ENCODE data around the gene TMEM232.

TMEM232 gene

GRCh38 chr5:110440058-110440457, 286.4 kb downstream of the TMEM232 start:
- no peaks in the 10 kb centered on the region for H3K27me3 ChIP-seq (ENCODE audit: control insufficient read depth, low read length)
- no peak overlapping the region for H3K4me3 ChIP-seq (ENCODE audit: low read length)
- no peak overlapping the region for H3K4me2 ChIP-seq (ENCODE audit: low read length)
- no peaks in the 10 kb centered on the region for H3K36me3 ChIP-seq (ENCODE audit: control insufficient read depth, low read length)
- no peaks in the 10 kb centered on the region for H3F3A ChIP-seq (ENCODE audit: control insufficient read depth, insufficient read depth)
- no peaks in the 10 kb centered on the region for H4K20me1 ChIP-seq (ENCODE audit: control insufficient read depth, insufficient read depth, low read depth, low read length)
- no peak overlapping the region for H3K27ac ChIP-seq (ENCODE audit: low read depth, low read length)
- no peaks in the 10 kb centered on the region for H3K4me1 ChIP-seq (ENCODE audit: control insufficient read depth, low read length)
- TF ChIP-seq EZH2phosphoT487 (IDR thresholded peaks at IDR 0.05; ENCODE audit: borderline replicate concordance, low read length): no peak
- no peak for TF ChIP-seq CTCF (IDR thresholded peaks at IDR 0.05; ENCODE audit: low read depth, low read length, poor library complexity, severe bottlenecking)
- H3K9me2 ChIP-seq (replicated peaks; ENCODE audit: control insufficient read depth, low read length): no peaks in the 10 kb centered on the region
- no peaks in the 10 kb centered on the region for H3K9me3 ChIP-seq (ENCODE audit: control insufficient read depth, insufficient read depth, low read length)
- no peaks in the 10 kb centered on the region for H3K79me2 ChIP-seq (ENCODE audit: control insufficient read depth, low read length)

GRCh38 chr5:110439296-110439695, 287.2 kb downstream of the TMEM232 start:
- Histone ChIP-seq H3K4me2 (ENCODE audit: low read length) (no peak overlapping the region), H3K79me2 (ENCODE audit: control insufficient read depth, low read length) (no peaks in the 10 kb centered on the region), H3F3A (ENCODE audit: control insufficient read depth, insufficient read depth) (no peaks in the 10 kb centered on the region), H3K4me3 (ENCODE audit: low read length) (no peak overlapping the region), H3K9me2 (replicated peaks; ENCODE audit: control insufficient read depth, low read length) (no peaks in the 10 kb centered on the region), H3K4me1 (ENCODE audit: control insufficient read depth, low read length) (no peaks in the 10 kb centered on the region), H3K27ac (ENCODE audit: low read depth, low read length) (no peak overlapping the region), H3K9me3 (ENCODE audit: control insufficient read depth, insufficient read depth, low read length) (no peaks in the 10 kb centered on the region), H4K20me1 (ENCODE audit: control insufficient read depth, insufficient read depth, low read depth, low read length) (no peaks in the 10 kb centered on the region), H3K36me3 (ENCODE audit: control insufficient read depth, low read length) (no peaks in the 10 kb centered on the region), H3K27me3 (ENCODE audit: control insufficient read depth, low read length) (no peaks in the 10 kb centered on the region)
- TF ChIP-seq EZH2phosphoT487 (IDR thresholded peaks at IDR 0.05; ENCODE audit: borderline replicate concordance, low read length): no peak
- TF ChIP-seq CTCF (IDR thresholded peaks at IDR 0.05; ENCODE audit: low read depth, low read length, poor library complexity, severe bottlenecking): no peak

- no peaks in the 10 kb centered on the region for H3F3A ChIP-seq (ENCODE audit: control insufficient read depth, insufficient read depth)
- H3K9me2 ChIP-seq (replicated peaks; ENCODE audit: control insufficient read depth, low read length): no peaks in the 10 kb centered on the region
- no peaks in the 10 kb centered on the region for H3K4me1 ChIP-seq (ENCODE audit: control insufficient read depth, low read length)
- H3K27me3 ChIP-seq (ENCODE audit: control insufficient read depth, low read length): no peaks in the 10 kb centered on the region
- H3K4me3 ChIP-seq (ENCODE audit: low read length): no peak overlapping the region
- H3K79me2 ChIP-seq (ENCODE audit: control insufficient read depth, low read length): no peaks in the 10 kb centered on the region
- no peak overlapping the region for H3K4me2 ChIP-seq (ENCODE audit: low read length)
- TF ChIP-seq CTCF (IDR thresholded peaks at IDR 0.05; ENCODE audit: low read depth, low read length, poor library complexity, severe bottlenecking) (no peak), EZH2phosphoT487 (IDR thresholded peaks at IDR 0.05; ENCODE audit: borderline replicate concordance, low read length) (no peak)
- H3K27ac ChIP-seq (ENCODE audit: low read depth, low read length): no peak overlapping the region
- no peaks in the 10 kb centered on the region for H4K20me1 ChIP-seq (ENCODE audit: control insufficient read depth, insufficient read depth, low read depth, low read length)
- no peaks in the 10 kb centered on the region for H3K9me3 ChIP-seq (ENCODE audit: control insufficient read depth, insufficient read depth, low read length)
- no peaks in the 10 kb centered on the region for H3K36me3 ChIP-seq (ENCODE audit: control insufficient read depth, low read length)
Measured at GRCh38 chr5:110435207-110435606, 291.3 kb downstream of the TMEM232 start.

GRCh38 chr5:110431603-110432002, 294.9 kb downstream of the TMEM232 start:
- no peaks in the 10 kb centered on the region for H3K79me2 ChIP-seq (ENCODE audit: control insufficient read depth, low read length)
- no peaks in the 10 kb centered on the region for H3K9me2 ChIP-seq (replicated peaks; ENCODE audit: control insufficient read depth, low read length)
- H3K4me3 ChIP-seq (ENCODE audit: low read length): no peak overlapping the region
- no peaks in the 10 kb centered on the region for H3K36me3 ChIP-seq (ENCODE audit: control insufficient read depth, low read length)
- no peaks in the 10 kb centered on the region for H3K9me3 ChIP-seq (ENCODE audit: control insufficient read depth, insufficient read depth, low read length)
- H3K4me2 ChIP-seq (ENCODE audit: low read length): no peak overlapping the region
- no peaks in the 10 kb centered on the region for H3K4me1 ChIP-seq (ENCODE audit: control insufficient read depth, low read length)
- TF ChIP-seq CTCF (IDR thresholded peaks at IDR 0.05; ENCODE audit: low read depth, low read length, poor library complexity, severe bottlenecking) (no peak), EZH2phosphoT487 (IDR thresholded peaks at IDR 0.05; ENCODE audit: borderline replicate concordance, low read length) (no peak)
- no peaks in the 10 kb centered on the region for H3F3A ChIP-seq (ENCODE audit: control insufficient read depth, insufficient read depth)
- H4K20me1 ChIP-seq (ENCODE audit: control insufficient read depth, insufficient read depth, low read depth, low read length): no peaks in the 10 kb centered on the region
- no peaks in the 10 kb centered on the region for H3K27me3 ChIP-seq (ENCODE audit: control insufficient read depth, low read length)
- no peak overlapping the region for H3K27ac ChIP-seq (ENCODE audit: low read depth, low read length)
